Daoy (cell line): Measurements from ENCODE around the gene MAPK11. TPM values are rescaled to one million over a fixed set of nuclear protein-coding genes. Genes with fewer than 3 reads are reported as not detected.

Experiments used
- total RNA-seq: library from RNA; depleted of rRNA; stranded (reverse); fragments of >200 nt; shearing (Covaris generic); gene quantifications from 2 replicates; pipeline ENCODE4 v1.2.3, GENCODE V29; 2014; rRNA removed

The MAPK11 gene
- total RNA-seq, 1 experiment from 2014 or later = 1.3 TPM

Other genes starting within 250 kb of the MAPK11 start
- not detected in 2 replicates for gene TTLL8, start 212.1 kb downstream of the MAPK11 start, total RNA-seq
- gene MLC1, start 185.0 kb downstream of the MAPK11 start, total RNA-seq = not detected in 2 replicates
- 0.11 TPM in 1 of 2 replicates, not detected in the other for gene MOV10L1, start 180.4 kb downstream of the MAPK11 start, total RNA-seq
- gene PANX2, start 99.6 kb downstream of the MAPK11 start, total RNA-seq = 0.48 and 1.5 TPM in 2 replicates
- gene TRABD, start 84.5 kb downstream of the MAPK11 start, total RNA-seq = 21.8 and 26.3 TPM in 2 replicates
- gene SELENOO, start 69.4 kb downstream of the MAPK11 start, total RNA-seq = 19.1 and 20.5 TPM in 2 replicates
- 9.0 and 17.3 TPM in 2 replicates for gene TUBGCP6, start 25.4 kb downstream of the MAPK11 start, total RNA-seq
- 5.1 and 18.1 TPM in 2 replicates for gene HDAC10, start 19.1 kb downstream of the MAPK11 start, total RNA-seq
- 14.6 and 16.9 TPM in 2 replicates for gene MAPK12, start 8.7 kb downstream of the MAPK11 start, total RNA-seq
- gene PLXNB2, start 37.3 kb upstream of the MAPK11 start, total RNA-seq = 35.8 and 42.4 TPM in 2 replicates
- 0.09 and 1.3 TPM in 2 replicates for gene DENND6B, start 56.6 kb upstream of the MAPK11 start, total RNA-seq
- gene PPP6R2, start 72.9 kb upstream of the MAPK11 start, total RNA-seq = 29.3 and 39.1 TPM in 2 replicates
- 40.5 and 47.0 TPM in 2 replicates for gene SBF1, start 204.7 kb upstream of the MAPK11 start, total RNA-seq
- 0.03 and 0.23 TPM in 2 replicates for gene ADM2, start 211.2 kb upstream of the MAPK11 start, total RNA-seq
- not detected in 2 replicates for gene MIOX, start 216.5 kb upstream of the MAPK11 start, total RNA-seq
- 13.9 and 25.4 TPM in 2 replicates for gene LMF2, start 237.3 kb upstream of the MAPK11 start, total RNA-seq
- gene NCAPH2, start 237.8 kb upstream of the MAPK11 start, total RNA-seq = 70.7 and 85.0 TPM in 2 replicates